ENCODE results near the gene ECE2.

Gene ECE2

DNA sequence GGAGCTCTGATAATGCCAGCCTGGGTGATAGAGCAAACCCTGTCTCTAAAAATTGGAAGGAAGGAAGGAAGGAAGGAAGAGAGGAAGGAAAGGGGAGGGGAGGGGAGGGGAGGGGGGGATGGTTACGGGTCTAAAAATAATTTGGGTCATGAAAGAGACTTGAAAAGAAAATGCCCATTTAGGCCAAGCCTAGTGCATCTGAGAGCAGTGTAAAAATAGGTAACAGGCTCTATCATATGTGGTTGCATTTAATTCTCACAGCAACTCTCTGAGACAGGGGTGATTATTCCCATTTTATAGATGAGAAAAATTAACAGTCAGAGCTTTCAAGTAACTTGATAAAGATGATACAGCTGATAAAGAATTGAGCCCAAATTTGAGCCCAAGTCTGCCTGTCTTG lies 3.6 kb upstream of the ECE2 start:
- no peak for DNase-seq

DNA sequence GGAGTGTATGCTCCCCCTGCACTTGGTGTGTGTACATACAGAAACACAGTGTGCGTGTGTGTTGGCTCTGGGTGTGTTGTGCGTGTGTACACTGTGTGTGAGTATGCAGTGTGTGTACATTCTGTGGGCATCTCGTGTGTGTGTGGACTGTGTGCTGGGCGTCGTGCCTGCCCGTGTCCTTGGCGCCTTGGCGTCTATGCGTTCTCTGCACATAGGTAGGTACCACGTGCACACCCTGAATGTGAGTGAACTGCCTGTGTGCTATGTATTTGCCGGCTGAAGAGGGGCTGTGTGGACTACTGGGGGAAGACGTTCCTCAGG lies 481 bp upstream of the ECE2 start:
- no peak for DNase-seq

DNA sequence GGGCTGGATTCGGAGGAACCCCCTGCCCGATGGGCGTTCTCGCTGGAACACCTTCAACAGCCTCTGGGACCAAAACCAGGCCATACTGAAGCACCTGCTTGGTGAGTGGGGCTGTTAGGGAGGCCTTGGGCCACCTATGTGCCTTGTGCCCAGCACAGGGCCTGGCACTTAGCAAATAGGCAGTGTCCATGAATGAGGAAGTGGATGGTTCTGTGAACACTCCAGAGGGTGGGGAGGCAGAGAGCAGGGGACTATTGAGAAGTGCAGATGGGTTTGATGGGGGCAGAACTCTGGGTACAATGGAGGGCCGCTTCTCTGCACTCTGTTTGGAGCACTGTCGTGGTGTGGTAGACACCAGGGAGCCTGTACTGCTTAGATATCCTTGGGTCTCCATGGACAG lies 1.5 kb downstream of the ECE2 start:
- DNase-seq, result no peak

DNA sequence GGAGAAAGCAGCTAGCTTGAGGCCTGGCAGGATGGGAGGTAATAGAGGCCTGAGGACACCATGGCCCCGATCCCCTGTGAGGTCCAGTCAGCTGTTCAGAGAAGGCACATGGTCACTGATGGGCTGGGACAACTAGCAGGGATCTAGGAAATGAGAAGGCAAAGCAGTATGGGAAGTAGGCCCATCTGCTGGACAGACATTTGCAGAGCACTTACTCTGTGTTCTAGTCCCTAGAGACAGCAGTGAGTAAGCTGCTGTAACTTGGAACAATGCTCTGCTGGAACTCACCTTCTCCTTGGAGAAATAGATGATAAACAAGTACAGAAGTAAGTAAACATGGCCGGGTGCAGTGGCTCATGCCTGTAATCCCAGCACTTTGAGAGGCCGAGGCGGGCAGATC lies 7.1 kb downstream of the ECE2 start:
- DNase-seq, result no peak

DNA sequence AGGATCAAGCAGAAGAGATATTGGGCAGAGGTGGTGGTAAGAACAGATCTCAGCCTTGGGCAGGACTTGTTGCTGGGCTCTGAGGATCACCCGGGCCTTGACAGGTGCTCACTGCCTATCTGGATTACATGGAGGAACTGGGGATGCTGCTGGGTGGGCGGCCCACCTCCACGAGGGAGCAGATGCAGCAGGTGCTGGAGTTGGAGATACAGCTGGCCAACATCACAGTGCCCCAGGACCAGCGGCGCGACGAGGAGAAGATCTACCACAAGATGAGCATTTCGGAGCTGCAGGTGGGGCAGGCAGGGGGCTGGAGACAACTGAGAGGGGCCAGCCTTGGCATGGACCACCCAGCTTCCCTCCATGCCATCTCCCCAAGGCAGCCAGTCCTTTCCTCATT lies 7.9 kb downstream of the ECE2 start:
- DNase-seq, result no peak

DNA sequence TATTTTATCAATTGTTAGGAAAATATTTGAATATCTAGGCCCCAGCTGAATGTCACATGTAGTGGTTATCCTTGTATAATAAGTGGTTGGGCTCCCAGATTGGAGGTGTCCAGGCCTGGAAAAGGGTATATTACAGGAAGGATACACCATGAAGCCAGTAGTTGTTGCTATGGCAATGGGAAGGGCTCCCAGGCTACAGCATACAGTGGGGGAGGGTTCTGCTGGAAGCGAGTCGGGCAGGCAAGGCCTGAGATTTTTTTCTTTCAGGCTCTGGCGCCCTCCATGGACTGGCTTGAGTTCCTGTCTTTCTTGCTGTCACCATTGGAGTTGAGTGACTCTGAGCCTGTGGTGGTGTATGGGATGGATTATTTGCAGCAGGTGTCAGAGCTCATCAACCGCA lies 8.9 kb downstream of the ECE2 start:
- DNase-seq, result peak; percentile 79

DNA sequence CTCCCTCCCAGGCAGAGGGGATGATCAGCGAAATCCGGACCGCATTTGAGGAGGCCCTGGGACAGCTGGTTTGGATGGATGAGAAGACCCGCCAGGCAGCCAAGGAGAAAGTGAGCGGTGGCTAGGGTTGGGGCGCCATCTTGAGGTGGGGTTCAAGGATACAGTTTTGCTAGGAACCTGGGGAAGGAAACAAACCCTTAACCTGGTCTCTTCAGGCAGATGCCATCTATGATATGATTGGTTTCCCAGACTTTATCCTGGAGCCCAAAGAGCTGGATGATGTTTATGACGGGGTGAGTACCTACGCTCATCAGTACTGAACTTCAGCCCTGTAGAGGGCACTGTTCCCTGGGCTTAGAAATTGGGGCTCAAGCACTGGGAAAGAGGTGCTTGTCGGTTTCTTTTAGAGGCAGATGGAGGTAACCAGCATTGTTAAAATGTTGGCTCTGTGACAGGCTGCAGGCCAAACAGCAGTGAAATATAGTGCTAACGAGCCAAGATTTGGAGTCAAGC lies 13.7 kb downstream of the ECE2 start:
- DNase-seq, result no peak

DNA sequence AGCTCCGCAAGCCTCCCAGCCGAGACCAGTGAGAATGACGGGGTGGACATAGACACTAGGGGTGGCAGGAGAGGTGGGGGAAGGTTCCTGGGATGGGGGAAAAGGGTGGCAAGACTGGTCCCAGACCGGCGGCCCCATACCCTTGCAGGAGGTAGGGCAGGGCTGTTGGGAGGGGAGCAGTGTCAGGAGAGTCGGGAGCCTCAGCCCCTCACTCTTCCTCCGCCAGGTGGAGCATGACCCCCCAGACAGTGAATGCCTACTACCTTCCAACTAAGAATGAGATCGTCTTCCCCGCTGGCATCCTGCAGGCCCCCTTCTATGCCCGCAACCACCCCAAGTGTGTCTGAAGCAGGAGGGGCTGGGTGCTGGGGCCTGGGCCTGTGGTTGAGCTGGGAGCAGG lies 14.5 kb downstream of the ECE2 start:
- no peak for DNase-seq

DNA sequence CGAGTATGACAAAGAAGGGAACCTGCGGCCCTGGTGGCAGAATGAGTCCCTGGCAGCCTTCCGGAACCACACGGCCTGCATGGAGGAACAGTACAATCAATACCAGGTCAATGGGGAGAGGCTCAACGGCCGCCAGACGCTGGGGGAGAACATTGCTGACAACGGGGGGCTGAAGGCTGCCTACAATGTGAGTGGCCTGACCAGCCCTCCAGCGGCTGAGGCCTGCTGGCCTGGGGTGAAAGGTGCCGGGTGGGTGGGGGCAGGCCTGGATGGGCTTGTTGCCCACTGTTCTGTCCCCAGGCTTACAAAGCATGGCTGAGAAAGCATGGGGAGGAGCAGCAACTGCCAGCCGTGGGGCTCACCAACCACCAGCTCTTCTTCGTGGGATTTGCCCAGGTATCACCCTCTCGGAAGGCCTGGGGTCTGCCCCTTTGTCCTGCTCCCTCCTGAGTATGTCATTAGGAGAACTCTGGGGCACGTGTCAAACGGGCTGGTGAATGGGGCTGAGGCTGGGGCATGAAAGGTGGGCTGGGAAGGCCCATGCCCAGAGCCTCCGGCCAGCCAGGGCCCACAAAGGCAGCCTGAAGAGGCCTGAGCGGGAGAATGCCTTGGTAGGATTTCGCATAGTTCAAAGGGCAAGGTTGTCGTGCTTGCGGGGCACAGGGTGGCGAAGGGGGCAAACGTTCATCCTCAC lies 15.4 kb downstream of the ECE2 start:
- no peak for DNase-seq

DNA sequence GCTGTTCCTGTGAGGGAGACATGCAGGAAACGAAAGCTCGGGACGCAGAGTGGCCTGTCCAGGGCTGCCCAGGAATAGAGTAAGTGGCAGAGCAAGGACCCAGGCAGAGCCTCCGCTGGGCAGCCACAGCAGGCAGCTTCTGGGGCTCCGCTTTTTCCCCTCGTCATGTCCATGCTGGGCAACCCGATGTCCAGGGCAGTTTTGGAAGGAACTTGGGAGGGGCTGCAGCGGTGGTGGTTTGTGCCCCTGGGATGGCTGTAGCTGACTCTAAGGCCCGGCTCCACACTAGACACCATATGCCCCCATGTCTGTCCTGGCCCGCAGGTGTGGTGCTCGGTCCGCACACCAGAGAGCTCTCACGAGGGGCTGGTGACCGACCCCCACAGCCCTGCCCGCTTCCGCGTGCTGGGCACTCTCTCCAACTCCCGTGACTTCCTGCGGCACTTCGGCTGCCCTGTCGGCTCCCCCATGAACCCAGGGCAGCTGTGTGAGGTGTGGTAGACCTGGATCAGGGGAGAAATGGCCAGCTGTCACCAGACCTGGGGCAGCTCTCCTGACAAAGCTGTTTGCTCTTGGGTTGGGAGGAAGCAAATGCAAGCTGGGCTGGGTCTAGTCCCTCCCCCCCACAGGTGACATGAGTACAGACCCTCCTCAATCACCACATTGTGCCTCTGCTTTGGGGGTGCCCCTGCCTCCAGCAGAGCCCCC lies 16.1 kb downstream of the ECE2 start:
- DNase-seq, result no peak

DNA sequence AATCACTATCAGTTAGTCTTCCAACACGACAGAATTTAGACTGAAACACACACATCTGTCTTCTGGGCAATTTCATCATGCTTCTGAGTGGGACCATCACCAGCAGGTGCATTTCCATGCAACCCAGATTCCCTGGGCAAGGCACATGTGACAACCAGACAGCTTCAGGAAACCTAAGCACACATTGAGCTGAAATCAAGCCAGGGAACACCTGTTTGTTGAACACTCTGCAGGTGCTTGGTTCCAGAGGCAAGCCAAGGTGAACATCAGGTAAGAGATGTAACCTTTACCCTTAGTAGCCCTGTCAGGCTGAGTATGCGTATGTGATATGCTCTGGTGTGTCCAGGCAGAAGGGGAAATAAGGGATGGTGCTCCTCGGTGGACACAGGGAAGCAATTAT lies 19.9 kb downstream of the ECE2 start:
- no peak for DNase-seq

DNA sequence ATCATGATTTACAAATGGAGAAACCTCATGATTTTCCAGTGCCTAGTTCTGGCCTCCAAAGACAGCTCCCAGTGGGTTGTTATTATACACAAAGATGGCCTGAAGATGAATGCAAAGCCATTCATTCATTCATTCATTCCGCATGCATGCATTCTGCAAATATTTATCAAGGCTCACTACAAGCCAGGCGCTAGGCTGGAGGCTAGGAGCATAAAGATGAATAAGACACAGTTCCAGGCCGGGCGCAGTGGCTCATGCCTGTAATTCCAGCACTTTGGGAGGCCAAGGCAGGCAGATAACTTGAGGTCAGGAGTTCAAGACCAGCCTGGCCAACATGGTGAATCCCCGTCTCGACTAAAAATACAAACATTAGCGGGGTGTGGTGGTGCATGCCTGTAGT lies 20.8 kb downstream of the ECE2 start:
- DNase-seq, result no peak

DNA sequence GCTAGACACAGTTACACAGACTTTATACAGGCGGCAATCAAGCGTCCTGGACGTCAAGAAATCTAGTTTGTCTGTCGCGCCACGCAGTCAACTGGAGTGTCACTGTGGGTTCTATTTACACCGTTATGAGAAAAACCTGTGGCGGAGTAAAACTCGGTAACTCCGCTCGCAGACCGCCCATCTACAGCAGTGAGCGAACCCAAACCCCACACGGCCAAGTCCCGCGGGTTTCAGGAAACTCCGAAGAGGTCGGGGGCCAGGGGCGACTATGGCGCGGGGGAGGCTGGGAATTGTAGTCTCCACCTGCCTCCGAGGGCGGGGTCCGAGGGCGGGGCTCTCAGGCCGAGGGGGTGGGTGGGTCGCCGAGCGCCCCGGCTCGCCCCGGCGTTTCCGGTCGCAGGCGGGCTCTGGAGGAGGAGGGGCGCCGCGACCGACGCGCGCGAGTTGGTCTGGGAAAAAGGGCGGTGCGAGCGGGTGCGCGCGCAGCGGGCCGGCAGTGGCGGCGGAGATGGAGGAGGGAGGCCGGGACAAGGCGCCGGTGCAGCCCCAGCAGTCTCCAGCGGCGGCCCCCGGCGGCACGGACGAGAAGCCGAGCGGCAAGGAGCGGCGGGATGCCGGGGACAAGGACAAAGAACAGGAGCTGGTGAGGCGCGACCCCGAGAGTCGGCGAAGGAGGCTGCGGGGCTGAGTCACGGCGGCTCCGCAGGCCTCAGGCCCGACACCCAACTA lies 23.1 kb downstream of the ECE2 start, which contains the start of gene PSMD2:
TSS of gene PSMD2 (plus strand) at position 483 of the 729 bp plus-strand sequence. CDS start at position 509, 26 bp downstream.
- peak; percentile 99 for DNase-seq

DNA sequence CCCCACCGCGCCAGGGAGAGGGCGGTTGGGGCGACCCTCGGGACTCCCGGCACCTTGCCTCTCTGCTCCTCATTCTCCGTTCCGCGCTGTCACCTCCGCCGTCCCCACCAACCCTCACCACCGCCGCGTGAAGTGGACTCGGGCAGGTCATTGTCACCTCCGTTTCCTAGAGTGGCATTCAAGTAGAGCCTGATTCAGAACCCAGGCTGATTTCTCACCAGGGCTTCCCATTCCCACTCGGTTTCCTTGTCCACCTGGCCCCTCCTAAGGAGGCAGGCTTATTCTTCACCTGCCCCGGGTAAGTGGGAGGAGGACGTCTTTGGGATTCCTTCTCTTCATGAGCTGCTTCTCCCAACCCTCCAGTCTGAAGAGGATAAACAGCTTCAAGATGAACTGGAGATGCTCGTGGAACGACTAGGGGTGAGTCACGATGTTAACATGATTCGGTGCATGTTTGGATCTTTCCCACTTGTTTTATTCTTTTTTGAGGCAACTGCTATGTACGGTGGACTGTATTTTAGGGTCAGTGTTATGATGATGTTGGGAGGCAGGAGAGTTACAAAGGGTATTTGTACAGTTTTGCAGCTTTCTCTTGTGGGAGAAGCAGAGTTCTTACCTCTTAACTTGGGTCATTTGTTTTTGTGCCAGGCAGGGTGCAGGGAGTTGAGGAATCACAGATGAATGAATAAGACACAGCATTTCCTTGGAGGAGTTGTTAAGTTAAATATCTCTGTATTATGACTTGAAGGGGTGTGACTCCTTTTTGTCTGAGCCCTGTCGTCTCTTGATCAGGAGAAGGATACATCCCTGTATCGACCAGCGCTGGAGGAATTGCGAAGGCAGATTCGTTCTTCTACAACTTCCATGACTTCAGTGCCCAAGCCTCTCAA lies 23.9 kb downstream of the ECE2 start:
- no peak for DNase-seq

DNA sequence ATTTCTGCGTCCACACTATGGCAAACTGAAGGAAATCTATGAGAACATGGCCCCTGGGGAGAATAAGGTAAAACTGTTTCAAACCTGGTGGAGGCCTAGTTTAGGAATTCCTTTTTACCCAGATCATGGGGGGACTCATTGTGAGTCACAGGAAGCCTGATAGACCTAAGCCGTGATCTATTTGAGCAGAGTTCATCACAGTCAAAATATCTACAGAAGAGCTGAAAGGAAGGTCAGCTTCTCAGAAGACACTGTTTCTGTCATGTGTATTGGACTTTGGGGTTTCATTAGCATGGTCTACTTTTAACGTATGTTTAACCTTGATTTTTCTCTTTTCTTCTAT lies 24.5 kb downstream of the ECE2 start:
- no peak for DNase-seq

DNA sequence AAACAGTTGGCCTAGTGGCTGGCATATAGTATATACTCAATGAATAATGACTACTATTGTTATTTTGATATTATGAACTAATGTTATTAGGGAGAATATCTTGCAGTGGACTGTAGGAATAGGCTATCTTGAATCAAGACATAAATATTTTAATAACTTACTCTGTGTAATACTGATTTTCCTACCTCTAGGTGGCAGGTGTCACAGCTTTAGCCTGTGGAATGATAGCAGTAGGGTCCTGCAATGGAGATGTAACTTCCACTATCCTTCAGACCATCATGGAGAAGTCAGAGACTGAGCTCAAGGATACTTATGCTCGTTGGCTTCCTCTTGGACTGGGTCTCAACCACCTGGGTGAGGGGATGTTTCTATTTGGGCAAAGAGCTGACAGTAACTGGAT lies 29.8 kb downstream of the ECE2 start:
- no peak for DNase-seq

DNA sequence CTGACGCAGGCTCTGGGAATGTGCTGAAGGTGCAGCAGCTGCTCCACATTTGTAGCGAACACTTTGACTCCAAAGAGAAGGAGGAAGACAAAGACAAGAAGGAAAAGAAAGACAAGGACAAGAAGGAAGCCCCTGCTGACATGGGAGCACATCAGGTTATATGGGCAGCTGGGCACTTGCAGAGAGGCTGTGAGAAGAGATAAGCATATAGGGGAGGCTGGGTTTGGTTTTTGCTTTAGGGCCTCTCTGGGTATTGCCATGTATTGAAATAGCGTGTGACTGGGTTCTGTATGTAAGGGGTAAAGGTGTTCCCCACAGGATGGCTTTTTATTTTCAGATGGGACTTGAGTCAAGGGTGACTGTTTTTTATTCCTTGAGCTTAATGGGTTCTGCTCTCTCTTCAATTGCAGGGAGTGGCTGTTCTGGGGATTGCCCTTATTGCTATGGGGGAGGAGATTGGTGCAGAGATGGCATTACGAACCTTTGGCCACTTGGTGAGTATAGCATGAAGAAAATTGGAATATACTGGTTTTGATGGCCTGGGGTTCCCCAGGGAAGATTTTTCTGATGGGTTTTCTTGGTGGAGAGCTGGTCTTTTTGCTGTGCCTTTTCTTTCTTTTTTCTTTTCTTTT lies 30.6 kb downstream of the ECE2 start:
- DNase-seq, result no peak

DNA sequence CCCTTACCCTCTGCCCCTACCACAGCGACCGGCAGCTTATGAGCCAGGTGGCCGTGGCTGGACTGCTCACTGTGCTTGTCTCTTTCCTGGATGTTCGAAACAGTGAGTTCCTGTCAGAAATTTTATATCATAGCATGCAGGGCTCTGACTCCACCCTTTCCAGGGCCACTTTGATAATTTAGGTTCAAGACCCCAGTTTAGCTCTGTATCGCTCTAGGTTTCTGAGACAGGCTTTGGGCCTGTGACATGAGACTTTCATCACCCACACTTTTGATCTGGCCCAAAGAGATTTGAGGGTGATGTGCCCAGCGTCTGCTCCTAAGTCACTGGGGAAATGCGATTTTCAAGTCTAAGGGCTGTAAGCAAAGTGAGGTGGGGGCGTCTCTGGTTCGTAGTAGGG lies 32.1 kb downstream of the ECE2 start:
- no peak for DNase-seq

DNA sequence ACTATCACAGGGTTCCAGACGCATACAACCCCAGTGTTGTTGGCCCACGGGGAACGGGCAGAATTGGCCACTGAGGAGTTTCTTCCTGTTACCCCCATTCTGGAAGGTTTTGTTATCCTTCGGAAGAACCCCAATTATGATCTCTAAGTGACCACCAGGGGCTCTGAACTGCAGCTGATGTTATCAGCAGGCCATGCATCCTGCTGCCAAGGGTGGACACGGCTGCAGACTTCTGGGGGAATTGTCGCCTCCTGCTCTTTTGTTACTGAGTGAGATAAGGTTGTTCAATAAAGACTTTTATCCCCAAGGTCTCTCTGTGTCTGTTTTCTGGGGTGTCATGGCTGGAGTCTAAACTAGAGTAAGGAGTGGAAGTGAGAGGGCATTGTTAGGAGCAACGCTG lies 32.9 kb downstream of the ECE2 start:
- DNase-seq, result no peak

DNA sequence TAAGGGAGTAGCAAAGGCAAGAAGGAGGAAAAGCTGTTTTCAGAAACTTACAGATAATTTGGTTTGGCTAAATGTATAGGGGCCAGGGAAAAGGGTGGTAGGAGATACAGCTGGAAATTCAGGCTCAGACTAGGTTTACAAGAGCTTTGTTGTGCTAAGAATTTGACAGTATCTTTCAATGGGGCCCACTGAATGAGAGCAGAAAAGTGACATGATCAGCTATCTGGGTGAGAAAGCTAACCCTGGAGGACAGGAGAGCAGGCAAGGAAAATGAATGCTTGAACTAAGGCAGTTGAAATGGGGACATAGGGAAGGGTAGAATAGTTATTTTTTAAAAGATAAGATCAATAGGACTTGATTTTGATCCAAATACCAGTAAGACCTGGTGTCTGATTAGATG lies 35.8 kb downstream of the ECE2 start:
- DNase-seq, result no peak

DNA sequence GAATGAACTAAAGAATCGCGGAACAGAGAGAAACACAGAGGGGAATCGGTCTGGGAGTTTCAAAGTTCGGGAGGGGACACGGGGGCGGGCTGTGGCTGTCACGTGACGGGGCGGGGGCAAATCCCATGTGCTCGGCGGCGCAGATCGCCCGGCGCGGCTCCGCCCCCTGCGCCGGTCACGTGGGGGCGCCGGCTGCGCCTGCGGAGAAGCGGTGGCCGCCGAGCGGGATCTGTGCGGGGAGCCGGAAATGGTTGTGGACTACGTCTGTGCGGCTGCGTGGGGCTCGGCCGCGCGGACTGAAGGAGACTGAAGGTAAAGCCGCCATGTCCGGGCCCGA lies 38.5 kb downstream of the ECE2 start, which contains the start of gene EIF4G1:
TSS of gene EIF4G1 (plus strand) at position 244 of the 337 bp plus-strand sequence. CDS start 1,191 bp downstream, outside the sequence.
- peak; percentile 97 for DNase-seq

DNA sequence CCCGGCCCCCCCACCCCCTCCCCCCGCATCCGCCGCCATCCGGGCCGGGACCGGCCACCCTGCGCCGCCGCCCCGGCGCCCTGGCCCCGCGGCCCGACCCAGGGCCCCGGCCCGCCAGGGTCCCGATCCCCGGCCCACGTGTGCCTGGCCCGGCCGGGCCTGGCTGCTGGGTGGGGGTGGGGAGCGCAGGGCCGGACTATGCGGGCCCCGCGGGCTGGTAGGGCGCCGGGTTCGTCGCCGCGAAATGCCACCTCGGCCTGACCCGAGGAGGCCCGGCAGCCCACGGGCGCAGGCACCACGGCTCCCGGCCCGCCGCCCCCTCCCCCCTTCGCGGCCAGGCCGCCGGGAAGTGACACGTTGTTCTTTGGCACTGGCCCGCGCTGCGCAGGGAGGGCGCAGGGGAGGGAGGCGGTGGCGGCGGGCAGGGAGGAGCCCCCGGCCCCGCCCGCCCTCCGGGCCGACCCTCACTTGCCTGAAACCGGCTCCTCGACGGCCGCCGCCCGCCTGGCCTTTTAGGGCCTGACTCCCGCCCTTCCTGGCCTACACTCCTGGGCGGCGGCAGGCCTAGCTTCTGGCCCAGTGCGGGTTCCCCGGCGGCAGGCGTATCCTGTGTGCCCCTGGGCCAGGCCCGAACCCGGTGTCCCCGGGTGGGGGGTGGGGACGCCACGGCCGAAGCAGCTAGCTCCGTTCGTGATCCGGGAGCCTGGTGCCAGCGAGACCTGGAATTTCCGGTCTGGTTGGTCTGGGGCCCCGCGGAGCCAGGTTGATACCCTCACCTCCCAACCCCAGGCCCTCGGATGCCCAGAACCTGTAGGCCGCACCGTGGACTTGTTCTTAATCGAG lies 39.1 kb downstream of the ECE2 start:
- peak; percentile 87 for DNase-seq
